Mesothelial cell of epicardium (in vitro differentiated cells): ENCODE data around the gene VWCE. TPM values are rescaled to one million over a fixed set of nuclear protein-coding genes. Genes with fewer than 3 reads are reported as not detected.

Experiments used
- DNase-seq, 2 experiments: peaks; one replicate each; pipeline ENCODE4 v3.0.0; 2021; ENCODE audit warnings: low spot score in 2 of 2; ENCODE audit not compliant: unreplicated experiment in 2 of 2
- H3K27ac Mint-ChIP-seq: 2 replicates; pipeline ENCODE4 v1.8.0; 2021; ENCODE audit warnings: mixed read lengths
- H3K27me3 Mint-ChIP-seq: 2 replicates; pipeline ENCODE4 v1.8.0; 2021; ENCODE audit warnings: low read depth, mixed read lengths
- H3K36me3 Mint-ChIP-seq: 2 replicates; pipeline ENCODE4 v1.8.0; 2021; ENCODE audit warnings: mixed read lengths
- H3K4me1 Mint-ChIP-seq: 2 replicates; pipeline ENCODE4 v1.8.0; 2021; ENCODE audit warnings: mixed read lengths
- H3K4me3 Mint-ChIP-seq: 2 replicates; pipeline ENCODE4 v1.8.0; 2021; ENCODE audit warnings: mild to moderate bottlenecking, moderate library complexity, mixed read lengths
- H3K9me3 Mint-ChIP-seq: 2 replicates; pipeline ENCODE4 v1.8.0; 2021; ENCODE audit warnings: mixed read lengths
- CTCF ChIP-seq: fragments of 200-600 bp; sonication (generic); IDR thresholded peaks from one replicate; pipeline ENCODE4 v1.5.0; 2021; ENCODE audit warnings: antibody characterized with exemption; ENCODE audit not compliant: unreplicated experiment
- total RNA-seq: library from RNA; stranded (reverse); gene quantifications from 3 replicates; pipeline ENCODE4 v1.2.1, GENCODE V29; 2021

The VWCE gene
- total RNA-seq, 1 donor from 2014 or later, result 8.7 TPM

- no peak overlapping the region for H3K4me3 Mint-ChIP-seq
- H3K27ac Mint-ChIP-seq, result peak overlapping the region; percentile 47
These were observed 40.2 kb upstream of the VWCE start for GRCh38 chr11:61335355-61335710.

GRCh38 chr11:61334434-61335354, 39.6 kb upstream of the VWCE start:
- Mint-ChIP-seq H3K4me3 (peak overlapping the region; percentile 89), H3K4me1 (peaks cover 49% of the 10 kb centered on the region), H3K36me3 (peaks cover 9% of the 10 kb centered on the region), H3K27me3 (no peaks in the 10 kb centered on the region), H3K27ac (peak overlapping the region; percentile 97), H3K9me3 (no peaks in the 10 kb centered on the region)
- no peak for DNase-seq
- TF ChIP-seq CTCF, result no peak

More at GRCh38 chr11:61335355-61335710, 40.2 kb upstream of the VWCE start:
- Mint-ChIP-seq H3K27me3 (no peaks in the 10 kb centered on the region), H3K36me3 (peaks cover 10% of the 10 kb centered on the region), H3K4me1 (peaks cover 43% of the 10 kb centered on the region), H3K9me3 (no peaks in the 10 kb centered on the region)
- no peak for TF ChIP-seq CTCF
- DNase-seq, result no peak

- Mint-ChIP-seq H3K27me3 (no peaks in the 10 kb centered on the region), H3K4me1 (peaks cover 50% of the 10 kb centered on the region), H3K27ac (peak overlapping the region; percentile 97), H3K4me3 (peak overlapping the region; percentile 89), H3K9me3 (no peaks in the 10 kb centered on the region), H3K36me3 (peaks cover 11% of the 10 kb centered on the region)
- no peak for TF ChIP-seq CTCF
- DNase-seq, result no peak
These were observed 38.7 kb upstream of the VWCE start for GRCh38 chr11:61333550-61334433.

- Mint-ChIP-seq H3K4me3 (peak within 1 kb of the TSS; percentile 89), H3K27me3 (no peaks in the 10 kb centered on the region), H3K27ac (peak within 1 kb of the TSS; percentile 97), H3K9me3 (no peaks in the 10 kb centered on the region), H3K36me3 (peaks cover 9% of the 10 kb centered on the region), H3K4me1 (peaks cover 50% of the 10 kb centered on the region)
- TF ChIP-seq CTCF, result no peak
- peak; percentile 92 to 95 for DNase-seq
These were observed 37.9 kb upstream of the VWCE start, which contains the start of the genes DDB1 and TKFC for GRCh38 chr11:61332797-61333549. Gene DDB1 (minus strand): TSS chr11:61333105. CDS start chr11:61332968, 137 bp downstream. Gene TKFC (plus strand): TSS chr11:61333228. CDS start chr11:61334729, 1,501 bp downstream.

- TF ChIP-seq CTCF, result no peak
- Mint-ChIP-seq H3K36me3 (peaks cover 14% of the 10 kb centered on the region), H3K27ac (peak overlapping the region; percentile 96), H3K4me1 (peaks cover 52% of the 10 kb centered on the region), H3K4me3 (peak overlapping the region; percentile 89), H3K9me3 (no peaks in the 10 kb centered on the region), H3K27me3 (no peaks in the 10 kb centered on the region)
- DNase-seq, result no peak
These were observed 37.2 kb upstream of the VWCE start for GRCh38 chr11:61332281-61332796.
